OCI-LY7 (cell line): Measurements from ENCODE around the gene ZNF213. TPM values are rescaled to one million over a fixed set of nuclear protein-coding genes. Genes with fewer than 3 reads are reported as not detected.

Source experiments
- BruUV-seq: library from RNA; stranded (reverse); fragments of 400-500 nt; replicated peaks from 2 replicates; lab custom pipeline; 2021; lab: Mats Ljungman, UMichigan
- CTCF ChIA-PET: fragments of 300-600 bp; sonication (Branson Sonifier 250); formaldehyde crosslinking; loops from one replicate; lab custom pipeline; 2022; ENCODE audit warnings: antibody characterized with exemption; ENCODE audit not compliant: unreplicated experiment; lab: Charles Lee
- POLR2A ChIA-PET: fragments of 300-600 bp; sonication (Branson Sonifier 250); formaldehyde crosslinking; loops from one replicate; lab custom pipeline; 2022; ENCODE audit warnings: antibody characterized with exemption; lab: Charles Lee
- DNase-seq: peaks from one replicate; pipeline ENCODE4 v3.0.0-alpha.2; 2015; ENCODE audit warnings: low spot score
- H2AFZ ChIP-seq: fragments of 200-600 bp; sonication (generic), shearing (Covaris generic); 2 replicates; pipeline ENCODE4 v1.6.1; 2014; ENCODE audit warnings: mild to moderate bottlenecking, antibody characterized with exemption, low read length, moderate library complexity
- H3K27ac ChIP-seq: fragments of 200-600 bp; sonication (generic); 2 replicates; pipeline ENCODE4 v1.5.1; 2014; ENCODE audit warnings: mixed run types, low read depth, mild to moderate bottlenecking, moderate library complexity, low read length, inconsistent platforms; ENCODE audit not compliant: poor library complexity, severe bottlenecking
- H3K36me3 ChIP-seq: fragments of 200-600 bp; sonication (generic); 2 replicates; pipeline ENCODE4 v1.6.1; 2014; ENCODE audit warnings: mild to moderate bottlenecking, antibody characterized with exemption, low read length, moderate library complexity, mixed read lengths; ENCODE audit not compliant: insufficient read depth
- H3K4me1 ChIP-seq: fragments of 200-600 bp; sonication (generic); 2 replicates; pipeline ENCODE4 v1.5.1; 2014; ENCODE audit warnings: mild to moderate bottlenecking, low read length; ENCODE audit not compliant: insufficient read depth, poor library complexity, severe bottlenecking
- H3K4me2 ChIP-seq: fragments of 200-600 bp; sonication (generic); 2 replicates; pipeline ENCODE4 v1.6.1; 2014; ENCODE audit warnings: mild to moderate bottlenecking, low read length
- H3K4me3 ChIP-seq: fragments of 200-600 bp; sonication (generic); 2 replicates; pipeline ENCODE4 v1.5.1; 2014; ENCODE audit warnings: mild to moderate bottlenecking, low read depth, low read length; ENCODE audit not compliant: poor library complexity, severe bottlenecking
- H3K79me2 ChIP-seq: fragments of 200-600 bp; sonication (generic); 2 replicates; pipeline ENCODE4 v1.6.1; 2016; ENCODE audit warnings: low read depth, mild to moderate bottlenecking, low read length, moderate library complexity, mixed read lengths; ENCODE audit not compliant: insufficient read depth
- H3K9me2 ChIP-seq: fragments of 200-600 bp; sonication (generic); 2 replicates; pipeline ENCODE4 v1.6.1; 2016; ENCODE audit warnings: mild to moderate bottlenecking, low read length, mixed read lengths; ENCODE audit not compliant: insufficient read depth
- H3K9me3 ChIP-seq: fragments of 200-600 bp; sonication (generic); 2 replicates; pipeline ENCODE4 v1.6.1; 2014; ENCODE audit warnings: mild to moderate bottlenecking, mixed run types, low read length, mixed read lengths
- H4K20me1 ChIP-seq: fragments of 200-600 bp; sonication (generic); 2 replicates; pipeline ENCODE4 v1.6.1; 2014; ENCODE audit warnings: mild to moderate bottlenecking, antibody characterized with exemption, low read length, moderate library complexity, mixed read lengths; ENCODE audit not compliant: insufficient read depth
- CTCF ChIP-seq: fragments of 200-600 bp; sonication (generic); conservative IDR thresholded peaks from 2 replicates; pipeline ENCODE4 v1.5.1; 2014; ENCODE audit warnings: mild to moderate bottlenecking, antibody characterized with exemption, low read length, moderate library complexity, mixed read lengths
- EZH2phosphoT487 ChIP-seq: fragments of 200-600 bp; sonication (generic); IDR thresholded peaks from 2 replicates; pipeline ENCODE4 v1.6.1; 2018; ENCODE audit warnings: low read depth, borderline replicate concordance, mild to moderate bottlenecking, mixed run types, antibody characterized with exemption, low read length, moderate library complexity, mixed read lengths
- intact Hi-C: fragments of 100-400 bp; cut with micrococcal nuclease; formaldehyde crosslinking; loops from one replicate; pipeline ENCODE4 v1.10.0; 2022; ENCODE audit not compliant: unreplicated experiment
- total RNA-seq, 2 experiments: library from RNA; depleted of rRNA in 1 of 2; stranded (reverse); fragments of >200 nt in 1 of 2; shearing (Covaris generic) in 1 of 2; gene quantifications; 2 replicates each; pipeline ENCODE4 v1.2.3, GENCODE V29; 2014 to 2022

ZNF213 gene
- total RNA-seq, 2 experiments from 2014 or later: 3.4 to 9.1 TPM

GRCh38 chr16:3119286-3119685 lies 15.5 kb upstream of the ZNF213 start:
- no peak overlapping the region for H2AFZ ChIP-seq
- no peaks in the 10 kb centered on the region for H3K36me3 ChIP-seq
- no peak overlapping the region for H3K4me3 ChIP-seq
- intact Hi-C loops: no loop called here
- no peaks in the 10 kb centered on the region for H3K9me2 ChIP-seq
- no peaks in the 10 kb centered on the region for H4K20me1 ChIP-seq
- no peak for DNase-seq
- H3K27ac ChIP-seq: no peak overlapping the region
- H3K79me2 ChIP-seq: no peaks in the 10 kb centered on the region
- H3K4me2 ChIP-seq: no peak overlapping the region
- POLR2A ChIA-PET: interaction anchor here (0.5 kb wide), 1 partner anchor 508 kb away, joined by 4 read pairs; no protein-coding TSS in a partner anchor
- TF ChIP-seq CTCF (no peak), EZH2phosphoT487 (no peak)
- H3K9me3 ChIP-seq: no peaks in the 10 kb centered on the region
- CTCF ChIA-PET: no interaction called here
- BruUV-seq: no TSS peak
- H3K4me1 ChIP-seq: peaks cover 6% of the 10 kb centered on the region

- Histone ChIP-seq H3K4me3 (no peak overlapping the region), H2AFZ (no peak overlapping the region), H3K27ac (no peak overlapping the region), H3K4me1 (peaks cover 6% of the 10 kb centered on the region), H4K20me1 (no peaks in the 10 kb centered on the region), H3K9me3 (no peaks in the 10 kb centered on the region), H3K79me2 (no peaks in the 10 kb centered on the region), H3K9me2 (no peaks in the 10 kb centered on the region), H3K36me3 (no peaks in the 10 kb centered on the region), H3K4me2 (no peak overlapping the region)
- BruUV-seq: no TSS peak
- ChIA-PET CTCF (no interaction called here), POLR2A (interaction anchor here (0.5 kb wide), 1 partner anchor 507 kb away, joined by 4 read pairs; no protein-coding TSS in a partner anchor)
- no peak for DNase-seq
- TF ChIP-seq CTCF (no peak), EZH2phosphoT487 (no peak)
- intact Hi-C loops: no loop called here
These were observed 15.0 kb upstream of the ZNF213 start for GRCh38 chr16:3119701-3120408.

- peaks cover 11% of the 10 kb centered on the region for H3K4me1 ChIP-seq
- H3K79me2 ChIP-seq: no peaks in the 10 kb centered on the region
- TF ChIP-seq EZH2phosphoT487 (no peak), CTCF (no peak)
- H3K9me3 ChIP-seq: no peaks in the 10 kb centered on the region
- H3K9me2 ChIP-seq: no peaks in the 10 kb centered on the region
- intact Hi-C loops: no loop called here
- CTCF ChIA-PET: no interaction called here
- no peak overlapping the region for H3K4me3 ChIP-seq
- H2AFZ ChIP-seq: no peak overlapping the region
- no peak overlapping the region for H3K27ac ChIP-seq
- no peaks in the 10 kb centered on the region for H3K36me3 ChIP-seq
- DNase-seq: no peak
- POLR2A ChIA-PET: no interaction called here
- no TSS peak for BruUV-seq
- H4K20me1 ChIP-seq: no peaks in the 10 kb centered on the region
- H3K4me2 ChIP-seq: no peak overlapping the region
These were observed 14.4 kb upstream of the ZNF213 start for GRCh38 chr16:3120435-3120834.
